GM20000 (cell line): Measurements from ENCODE around the gene RHBDD2.
"Not testable (repeated sequence)": the region's sequence is repeated elsewhere in the genome, so short reads cannot be mapped to it uniquely, and the experiment has no call there.

Experiments
- DNase-seq: peaks from one replicate; pipeline ENCODE4 v3.0.0; 2012; ENCODE audit warnings: low spot score
- TF ChIP-seq, protein P1 (sequence below): IDR thresholded peaks from 2 replicates; pipeline ENCODE4 v1.5.1; 2012; ENCODE audit warnings: mild to moderate bottlenecking, control low read depth; ENCODE audit errors: extremely low read depth, missing control alignments

Gene RHBDD2

GRCh38 chr7:75856536-75856935 is 22.3 kb upstream of the RHBDD2 start:
- DNase-seq: no peak
- TF ChIP-seq, protein P1, sequence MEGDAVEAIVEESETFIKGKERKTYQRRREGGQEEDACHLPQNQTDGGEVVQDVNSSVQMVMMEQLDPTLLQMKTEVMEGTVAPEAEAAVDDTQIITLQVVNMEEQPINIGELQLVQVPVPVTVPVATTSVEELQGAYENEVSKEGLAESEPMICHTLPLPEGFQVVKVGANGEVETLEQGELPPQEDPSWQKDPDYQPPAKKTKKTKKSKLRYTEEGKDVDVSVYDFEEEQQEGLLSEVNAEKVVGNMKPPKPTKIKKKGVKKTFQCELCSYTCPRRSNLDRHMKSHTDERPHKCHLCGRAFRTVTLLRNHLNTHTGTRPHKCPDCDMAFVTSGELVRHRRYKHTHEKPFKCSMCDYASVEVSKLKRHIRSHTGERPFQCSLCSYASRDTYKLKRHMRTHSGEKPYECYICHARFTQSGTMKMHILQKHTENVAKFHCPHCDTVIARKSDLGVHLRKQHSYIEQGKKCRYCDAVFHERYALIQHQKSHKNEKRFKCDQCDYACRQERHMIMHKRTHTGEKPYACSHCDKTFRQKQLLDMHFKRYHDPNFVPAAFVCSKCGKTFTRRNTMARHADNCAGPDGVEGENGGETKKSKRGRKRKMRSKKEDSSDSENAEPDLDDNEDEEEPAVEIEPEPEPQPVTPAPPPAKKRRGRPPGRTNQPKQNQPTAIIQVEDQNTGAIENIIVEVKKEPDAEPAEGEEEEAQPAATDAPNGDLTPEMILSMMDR: no peak

DNA sequence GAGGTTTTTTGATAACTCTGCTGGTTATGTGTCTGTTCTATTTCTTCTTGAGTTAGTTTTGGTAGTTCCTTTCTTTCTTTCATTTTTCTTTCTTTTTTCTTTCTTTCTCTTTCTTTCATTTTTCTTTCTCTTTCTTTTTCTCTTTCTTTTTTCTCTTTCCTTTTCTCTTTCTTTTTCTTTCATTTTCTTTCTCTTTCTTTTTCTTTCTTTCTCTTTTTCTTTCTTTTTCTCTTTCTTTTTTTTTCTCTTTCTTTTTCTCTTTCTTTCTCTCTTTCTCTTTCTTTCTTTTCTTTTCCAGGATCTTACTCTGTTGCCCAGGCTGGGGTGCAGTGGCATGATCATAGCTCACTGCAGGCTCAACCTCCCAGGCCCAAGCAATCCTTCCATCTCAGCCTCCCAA is 20.4 kb upstream of the RHBDD2 start:
- DNase-seq: no peak
- TF ChIP-seq, protein P1: no peak

- TF ChIP-seq, protein P1: no peak
- no peak for DNase-seq
Observed at GRCh38 chr7:75861636-75862035, 17.2 kb upstream of the RHBDD2 start.

DNA sequence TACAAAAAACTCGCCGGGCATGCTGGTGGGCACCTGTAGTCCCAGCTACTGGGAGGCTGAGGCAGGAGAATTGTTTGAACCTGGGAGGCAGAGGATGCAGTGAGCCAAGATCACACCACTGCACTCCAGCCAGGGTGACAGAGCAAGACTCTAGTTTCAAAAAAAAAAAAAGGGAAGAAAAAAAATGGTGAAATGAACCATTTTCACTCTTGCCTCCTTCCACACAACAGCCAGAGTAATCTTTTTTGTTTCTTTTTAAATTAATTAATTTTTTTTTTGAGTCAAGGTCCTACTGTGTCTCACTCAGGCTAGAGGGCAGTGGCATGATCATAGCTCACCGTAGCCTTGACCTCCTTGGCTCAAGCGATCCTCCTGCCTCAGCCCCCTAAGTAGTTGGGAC is 14.6 kb upstream of the RHBDD2 start:
- DNase-seq: not testable (repeated sequence)

DNA sequence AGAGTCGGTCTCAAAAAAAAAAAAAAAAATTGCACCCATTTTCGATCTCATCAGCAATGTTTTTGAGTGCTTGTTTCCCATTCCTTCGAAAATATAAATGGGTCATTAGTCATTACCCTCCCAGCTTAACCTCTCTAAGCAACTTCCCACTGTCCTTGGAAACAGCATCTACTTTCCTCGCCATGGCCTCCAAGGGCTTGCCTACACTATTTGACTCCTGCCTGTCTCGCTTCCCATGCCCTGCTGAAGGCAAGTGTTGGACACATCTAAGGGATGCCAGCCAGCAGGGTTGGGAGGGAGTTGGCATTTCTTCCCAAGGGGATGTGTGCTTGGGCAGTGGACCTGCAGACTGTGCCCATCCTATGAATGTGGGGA is 12.7 kb upstream of the RHBDD2 start:
- TF ChIP-seq, protein P1: no peak
- DNase-seq: no peak

GRCh38 chr7:75866489-75867389 is 12.1 kb upstream of the RHBDD2 start:
- TF ChIP-seq, protein P1: peak; percentile 99
- DNase-seq: peak; percentile 77

- TF ChIP-seq, protein P1: no peak
- DNase-seq: no peak
Observed at GRCh38 chr7:75867390-75867717, 11.5 kb upstream of the RHBDD2 start.

DNA sequence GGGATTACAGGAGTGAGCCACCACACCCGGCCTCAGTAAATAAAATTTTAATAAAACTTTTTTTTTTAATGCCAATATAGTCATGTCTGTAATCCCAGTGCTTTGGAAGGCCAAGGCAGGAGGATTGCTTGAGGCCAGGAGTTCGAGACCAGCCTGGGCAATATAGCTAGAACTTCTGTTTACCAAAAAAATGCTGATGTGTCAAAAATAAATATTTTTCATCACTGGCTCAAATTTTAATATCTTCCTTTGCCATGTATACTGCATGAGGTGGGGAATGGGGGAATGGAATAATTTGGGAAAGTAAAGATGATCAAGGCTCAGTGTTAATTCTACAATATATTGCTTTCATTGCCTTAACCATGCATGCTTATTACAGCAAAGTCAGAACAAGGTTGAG is 10.7 kb upstream of the RHBDD2 start:
- no peak for DNase-seq
- TF ChIP-seq, protein P1: no peak
